Liver (tissue), 3 donors: Measurements from ENCODE around the gene ZFAND2B.

Experiments used
- ATF3 ChIP-seq: IDR thresholded peaks from 2 replicates; pipeline ENCODE4 v1.6.1; 2016; ENCODE audit warnings: antibody characterized with exemption
- CTCF ChIP-seq: fragments of 150-350 bp; IDR thresholded peaks from 2 replicates; pipeline ENCODE4 v1.5.1; 2017; ENCODE audit warnings: improper control_type of control experiment, low read depth, low read length; ENCODE audit not compliant: missing input control
- GABPA ChIP-seq, 2 donors: IDR thresholded peaks in 1 of 2; conservative IDR thresholded peaks in 1 of 2; 2 replicates each; pipeline ENCODE4 v1.6.1; 2016; ENCODE audit warnings: antibody characterized with exemption in 2 of 2, mild to moderate bottlenecking in 1 of 2, moderate library complexity in 1 of 2
- JUND ChIP-seq, 2 donors: IDR thresholded peaks; 2 replicates each; pipeline ENCODE4 v1.6.1; 2016; ENCODE audit warnings: antibody characterized with exemption in 2 of 2
- RAD21 ChIP-seq, 2 donors: IDR thresholded peaks; 2 replicates each; pipeline ENCODE4 v1.6.1; 2016; ENCODE audit warnings: antibody characterized with exemption in 2 of 2, mild to moderate bottlenecking in 2 of 2
- SP1 ChIP-seq: IDR thresholded peaks from 2 replicates; pipeline ENCODE4 v1.6.1; 2018; ENCODE audit warnings: antibody characterized with exemption, mild to moderate bottlenecking
- TAF1 ChIP-seq: conservative IDR thresholded peaks from 2 replicates; pipeline ENCODE4 v1.6.1; 2016; ENCODE audit warnings: antibody characterized with exemption, mild to moderate bottlenecking
- YY1 ChIP-seq: IDR thresholded peaks from 2 replicates; pipeline ENCODE4 v1.6.1; 2016; ENCODE audit warnings: antibody characterized with exemption, mild to moderate bottlenecking
- donor health status: healthy.
- donor health status: healthy.

- TF ChIP-seq CTCF (no peak), TAF1 (no peak), RAD21 (IDR thresholded peaks at IDR 0.05) (no peak), SP1 (no peak), GABPA (IDR thresholded peaks at IDR 0.05 in 1 of 2, conservative IDR thresholded peaks at IDR 0.05 in 1 of 2) (no peak), YY1 (no peak), JUND (IDR thresholded peaks at IDR 0.05) (no peak), ATF3 (no peak)
Observed at GRCh38 chr2:219174146-219174545, 32.4 kb upstream of the ZFAND2B start.
